A673 (cell line): ENCODE measurements around the gene IKZF2. TPM values are rescaled to one million over a fixed set of nuclear protein-coding genes. Genes with fewer than 3 reads are reported as not detected.
A peak's percentile ranks its signal among the peaks of the same experiment; 100 is the strongest.

Experiments used
- BruUV-seq: library from RNA; stranded (reverse); fragments of 400-500 nt; replicated peaks from 2 replicates; lab custom pipeline; 2021; lab: Mats Ljungman, UMichigan
- CTCF ChIA-PET: fragments of 300-600 bp; sonication (Branson Sonifier 250); formaldehyde crosslinking; loops from one replicate; lab custom pipeline; 2022; ENCODE audit warnings: antibody characterized with exemption; lab: Charles Lee
- POLR2A ChIA-PET: fragments of 300-600 bp; sonication (Branson Sonifier 250); formaldehyde crosslinking; loops from one replicate; lab custom pipeline; 2022; ENCODE audit warnings: antibody characterized with exemption; ENCODE audit not compliant: low non-redundant PET; lab: Charles Lee
- DNase-seq: peaks from one replicate; pipeline ENCODE4 v3.0.0-alpha.2; 2015; ENCODE audit warnings: low spot score
- H3K27ac ChIP-seq: fragments of 200-600 bp; sonication (generic); 2 replicates; pipeline ENCODE4 v1.5.1; 2016; ENCODE audit warnings: mixed run types, low read depth, mild to moderate bottlenecking, mixed read lengths, antibody characterized with exemption, low read length; ENCODE audit not compliant: poor library complexity, severe bottlenecking
- H3K27me3 ChIP-seq: fragments of 200-600 bp; sonication (generic); replicated peaks from 2 replicates; pipeline ENCODE4 v1.6.1; 2017; ENCODE audit warnings: mixed run types, low read depth, mild to moderate bottlenecking, mixed read lengths, antibody characterized with exemption, low read length; ENCODE audit not compliant: insufficient read depth, poor library complexity
- H3K36me3 ChIP-seq: fragments of 200-600 bp; sonication (generic); 2 replicates; pipeline ENCODE4 v1.6.1; 2016; ENCODE audit warnings: mixed run types, mild to moderate bottlenecking, mixed read lengths, antibody characterized with exemption, low read length; ENCODE audit not compliant: insufficient read depth, poor library complexity, severe bottlenecking
- H3K4me1 ChIP-seq: fragments of 200-600 bp; sonication (generic); 2 replicates; pipeline ENCODE4 v1.6.1; 2017; ENCODE audit warnings: mixed run types, mild to moderate bottlenecking, mixed read lengths, antibody characterized with exemption, low read length; ENCODE audit not compliant: insufficient read depth, poor library complexity, severe bottlenecking
- H3K4me3 ChIP-seq: fragments of 200-600 bp; sonication (generic); 2 replicates; pipeline ENCODE4 v1.5.1; 2016; ENCODE audit warnings: low read depth, mixed run types, mild to moderate bottlenecking, mixed read lengths, low read length; ENCODE audit not compliant: poor library complexity, severe bottlenecking
- H3K9me3 ChIP-seq: fragments of 200-600 bp; sonication (generic); 2 replicates; pipeline ENCODE4 v1.6.1; 2016; ENCODE audit warnings: mixed run types, low read depth, mild to moderate bottlenecking, mixed read lengths, antibody characterized with exemption, low read length; ENCODE audit not compliant: poor library complexity, severe bottlenecking
- CTCF ChIP-seq: fragments of 300-800, 200-600 bp; sonication (generic); conservative IDR thresholded peaks from 2 replicates; pipeline ENCODE4 v1.5.1; 2017; ENCODE audit warnings: low read depth, mild to moderate bottlenecking, antibody characterized with exemption, low read length, moderate library complexity, mixed read lengths
- EZH2 ChIP-seq: fragments of 200-600 bp; sonication (generic); IDR thresholded peaks from 2 replicates; pipeline ENCODE4 v1.6.1; 2017; ENCODE audit warnings: borderline replicate concordance, low read depth, mild to moderate bottlenecking, mixed read lengths, antibody characterized with exemption, low read length; ENCODE audit not compliant: poor library complexity, severe bottlenecking
- intact Hi-C: fragments of 100-400 bp; cut with micrococcal nuclease; formaldehyde crosslinking; loops from one replicate; pipeline ENCODE4 v1.10.0; 2022; ENCODE audit not compliant: unreplicated experiment
- total RNA-seq: library from RNA; stranded (reverse); gene quantifications from 2 replicates; pipeline ENCODE4 v1.2.3, GENCODE V29; 2021

IKZF2 gene
- total RNA-seq, 1 experiment from 2014 or later, result 68.6 TPM

DNA sequence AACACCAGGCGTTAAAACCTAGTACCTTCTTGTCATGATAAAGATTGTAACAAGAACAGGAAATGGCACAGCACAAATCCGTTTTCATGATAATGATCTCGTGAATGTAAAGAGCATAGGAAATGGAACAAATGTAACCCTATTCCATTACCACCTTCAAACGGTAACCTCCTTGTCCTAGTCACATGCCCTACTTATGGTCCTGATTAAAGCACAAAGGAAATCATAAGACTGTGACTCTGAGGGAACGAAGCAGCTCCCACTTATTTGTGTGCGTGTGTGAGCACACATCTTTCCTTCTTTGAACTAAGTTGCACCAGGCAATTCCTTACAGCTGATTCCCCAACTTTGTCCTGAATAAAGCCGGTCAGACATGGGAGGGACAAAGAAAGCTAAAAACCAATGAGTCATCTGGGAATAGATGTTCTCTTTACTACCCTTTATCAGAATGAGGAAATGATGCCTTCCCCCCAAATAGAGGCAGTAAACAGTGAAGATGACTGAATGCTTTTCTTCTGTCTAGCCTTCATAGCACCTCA lies 192.6 kb downstream of the IKZF2 start:
- peak; percentile 56 for DNase-seq
- no TSS peak for BruUV-seq
- Histone ChIP-seq H3K4me1 (peaks cover 36% of the 10 kb centered on the region), H3K27ac (peak overlapping the region; percentile 10), H3K27me3 (no peaks in the 10 kb centered on the region), H3K9me3 (no peaks in the 10 kb centered on the region), H3K4me3 (no peak overlapping the region), H3K36me3 (no peaks in the 10 kb centered on the region)
- ChIA-PET CTCF (interaction anchor here (0.6 kb wide), 1 partner anchor 195 kb away, joined by 4 read pairs; no protein-coding TSS in a partner anchor), POLR2A (no interaction called here)
- no peak for TF ChIP-seq EZH2
- no peak for TF ChIP-seq CTCF
- intact Hi-C loops, result no loop called here

GRCh38 chr2:212958133-212958532 lies 193.3 kb downstream of the IKZF2 start:
- Histone ChIP-seq H3K27me3 (no peaks in the 10 kb centered on the region), H3K27ac (no peak overlapping the region), H3K4me1 (peaks cover 36% of the 10 kb centered on the region), H3K9me3 (no peaks in the 10 kb centered on the region), H3K4me3 (no peak overlapping the region), H3K36me3 (no peaks in the 10 kb centered on the region)
- BruUV-seq, result no TSS peak
- ChIA-PET CTCF (interaction anchor here (0.6 kb wide), 1 partner anchor 196 kb away, joined by 4 read pairs; no protein-coding TSS in a partner anchor), POLR2A (no interaction called here)
- DNase-seq, result no peak
- intact Hi-C loops, result no loop called here
- no peak for TF ChIP-seq EZH2
- no peak for TF ChIP-seq CTCF

GRCh38 chr2:212957624-212958023 lies 193.8 kb downstream of the IKZF2 start:
- BruUV-seq, result no TSS peak

More at GRCh38 chr2:212957624-212958023, 193.8 kb downstream of the IKZF2 start:
- TF ChIP-seq EZH2 (no peak), CTCF (no peak)
- peaks cover 36% of the 10 kb centered on the region for H3K4me1 ChIP-seq
- POLR2A ChIA-PET, result no interaction called here
- H3K27ac ChIP-seq, result no peak overlapping the region
- intact Hi-C loops, result no loop called here
- H3K4me3 ChIP-seq, result no peak overlapping the region
- no peaks in the 10 kb centered on the region for H3K27me3 ChIP-seq
- H3K9me3 ChIP-seq, result no peaks in the 10 kb centered on the region
- no peak for DNase-seq
- no peaks in the 10 kb centered on the region for H3K36me3 ChIP-seq
- CTCF ChIA-PET, result no interaction called here
